ENCODE results near the gene MEGF8.

MEGF8 gene

DNA sequence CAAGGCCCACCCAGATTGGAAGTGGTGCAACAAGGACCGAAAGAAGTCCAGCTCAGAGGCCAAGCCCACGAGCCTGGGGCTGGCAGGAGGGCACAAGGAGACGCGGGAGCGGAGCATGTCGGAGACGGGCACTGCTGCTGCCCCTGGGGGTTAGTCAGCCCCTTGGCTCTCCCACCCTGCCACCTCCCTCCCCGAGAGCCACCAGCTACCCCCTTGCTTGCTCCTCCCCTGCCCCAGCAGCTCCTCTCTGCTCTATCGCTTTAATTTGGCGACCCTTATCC is 37.7 kb upstream of the MEGF8 start:
- no peak for DNase-seq

DNA sequence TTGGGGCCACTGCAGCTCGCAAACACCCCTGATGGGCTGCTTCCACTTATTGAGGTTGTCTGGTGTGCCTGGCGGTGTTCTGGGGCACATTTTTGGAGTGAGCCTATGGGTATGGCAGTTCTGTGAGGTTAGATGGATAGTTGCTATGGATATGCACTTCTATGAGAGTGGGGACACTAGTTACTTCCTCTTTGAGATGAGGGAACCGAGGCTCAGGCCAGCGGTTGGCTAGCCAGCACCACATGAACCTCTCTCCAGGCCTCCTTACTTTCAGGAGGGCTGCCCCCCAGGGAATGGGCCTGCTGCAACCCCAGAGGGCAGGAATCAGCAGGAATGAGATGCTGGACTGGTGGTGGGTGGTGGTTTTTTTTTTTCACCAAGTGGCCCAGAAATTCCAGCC is 37.0 kb upstream of the MEGF8 start:
- DNase-seq: no peak

DNA sequence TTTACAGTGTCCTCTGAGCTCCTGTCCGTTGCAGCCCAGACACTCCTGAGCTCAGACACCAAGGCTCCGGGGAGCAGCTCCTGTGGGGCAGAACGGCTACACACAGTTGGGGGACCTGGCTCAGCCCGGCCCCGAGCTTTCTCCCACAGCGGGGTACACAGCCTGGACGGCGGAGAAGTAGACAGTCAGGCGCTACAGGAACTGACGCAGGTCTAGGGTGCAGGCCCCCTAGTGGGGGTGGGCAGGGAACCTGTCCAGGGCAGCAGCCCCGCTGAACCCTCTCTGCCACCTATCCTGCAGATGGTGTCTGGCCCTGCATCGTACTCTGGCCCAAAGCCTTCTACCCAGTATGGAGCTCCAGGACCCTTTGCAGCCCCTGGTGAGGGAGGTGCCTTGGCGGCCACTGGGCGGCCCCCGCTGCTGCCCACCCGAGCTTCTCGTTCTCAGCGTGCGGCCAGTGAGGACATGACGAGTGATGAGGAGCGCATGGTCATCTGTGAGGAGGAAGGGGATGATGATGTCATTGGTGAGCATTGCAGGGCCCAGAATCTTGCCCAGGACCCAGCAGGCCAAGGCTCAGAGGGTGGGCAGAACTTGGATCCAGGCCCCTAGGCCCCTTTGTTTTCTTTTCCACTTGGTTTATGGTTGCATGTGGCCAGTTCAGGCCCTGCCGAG is 36.4 kb upstream of the MEGF8 start:
- no peak for DNase-seq

GRCh38 chr19:42289556-42290041 is 35.8 kb upstream of the MEGF8 start:
- DNase-seq: no peak

GRCh38 chr19:42290136-42290522 is 35.3 kb upstream of the MEGF8 start:
- no peak for DNase-seq

DNA sequence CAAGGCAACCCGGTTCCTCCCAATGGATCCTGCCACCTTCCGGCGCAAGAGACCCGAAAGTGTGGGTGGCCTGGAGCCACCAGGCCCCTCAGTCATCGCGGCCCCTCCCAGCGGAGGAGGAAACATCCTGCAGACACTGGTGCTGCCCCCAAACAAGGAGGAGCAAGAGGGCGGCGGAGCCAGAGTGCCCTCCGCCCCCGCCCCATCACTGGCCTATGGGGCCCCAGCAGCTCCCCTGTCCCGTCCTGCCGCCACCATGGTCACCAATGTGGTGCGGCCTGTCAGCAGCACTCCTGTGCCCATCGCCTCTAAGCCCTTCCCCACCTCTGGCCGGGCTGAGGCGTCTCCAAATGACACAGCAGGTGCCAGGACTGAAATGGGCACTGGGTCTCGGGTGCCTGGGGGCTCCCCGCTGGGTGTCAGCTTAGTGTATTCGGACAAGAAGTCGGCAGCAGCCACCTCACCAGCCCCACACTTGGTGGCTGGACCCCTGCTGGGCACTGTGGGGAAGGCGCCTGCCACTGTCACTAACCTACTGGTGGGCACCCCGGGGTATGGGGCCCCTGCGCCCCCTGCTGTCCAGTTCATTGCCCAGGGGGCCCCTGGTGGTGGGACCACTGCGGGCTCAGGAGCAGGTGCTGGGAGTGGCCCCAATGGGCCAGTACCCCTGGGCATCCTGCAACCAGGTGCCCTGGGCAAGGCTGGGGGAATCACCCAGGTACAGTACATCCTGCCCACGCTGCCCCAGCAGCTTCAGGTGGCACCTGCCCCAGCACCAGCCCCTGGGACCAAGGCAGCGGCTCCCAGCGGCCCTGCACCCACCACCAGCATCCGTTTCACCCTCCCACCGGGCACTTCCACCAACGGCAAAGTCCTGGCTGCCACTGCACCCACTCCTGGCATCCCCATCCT is 34.7 kb upstream of the MEGF8 start:
- peak; percentile 81 for DNase-seq

DNA sequence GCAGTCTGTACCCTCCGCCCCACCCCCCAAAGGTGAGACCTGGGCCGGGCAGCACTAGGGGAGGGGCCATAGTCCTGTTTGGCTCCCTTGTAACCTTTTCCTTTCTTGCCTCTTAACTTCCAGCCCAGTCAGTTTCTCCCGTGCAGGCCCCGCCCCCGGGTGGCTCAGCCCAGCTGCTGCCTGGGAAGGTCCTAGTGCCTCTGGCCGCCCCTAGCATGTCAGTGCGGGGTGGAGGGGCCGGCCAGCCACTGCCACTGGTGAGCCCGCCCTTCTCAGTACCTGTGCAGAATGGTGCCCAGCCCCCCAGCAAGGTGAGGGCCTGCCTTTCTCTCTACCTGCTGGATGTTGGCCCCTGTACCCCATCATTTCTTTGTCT is 34.0 kb upstream of the MEGF8 start:
- no peak for DNase-seq

GRCh38 chr19:42292042-42292960 is 33.1 kb upstream of the MEGF8 start:
- no peak for DNase-seq

DNA sequence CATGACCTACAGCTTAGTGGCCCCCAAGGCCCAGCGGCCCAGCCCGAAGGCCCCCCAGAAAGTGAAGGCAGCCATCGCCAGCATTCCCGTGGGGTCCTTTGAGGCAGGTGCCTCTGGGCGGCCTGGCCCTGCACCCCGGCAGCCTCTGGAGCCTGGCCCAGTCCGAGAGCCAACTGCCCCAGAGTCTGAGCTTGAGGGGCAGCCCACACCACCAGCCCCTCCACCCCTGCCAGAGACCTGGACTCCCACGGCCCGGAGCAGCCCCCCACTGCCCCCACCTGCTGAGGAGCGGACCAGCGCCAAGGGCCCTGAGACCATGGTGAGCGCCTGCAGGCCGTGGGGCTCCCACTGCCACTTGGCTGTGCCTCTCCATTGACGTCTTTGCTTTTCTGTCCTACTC is 32.5 kb upstream of the MEGF8 start:
- DNase-seq: no peak

GRCh38 chr19:42293540-42293939 is 31.9 kb upstream of the MEGF8 start:
- no peak for DNase-seq

DNA sequence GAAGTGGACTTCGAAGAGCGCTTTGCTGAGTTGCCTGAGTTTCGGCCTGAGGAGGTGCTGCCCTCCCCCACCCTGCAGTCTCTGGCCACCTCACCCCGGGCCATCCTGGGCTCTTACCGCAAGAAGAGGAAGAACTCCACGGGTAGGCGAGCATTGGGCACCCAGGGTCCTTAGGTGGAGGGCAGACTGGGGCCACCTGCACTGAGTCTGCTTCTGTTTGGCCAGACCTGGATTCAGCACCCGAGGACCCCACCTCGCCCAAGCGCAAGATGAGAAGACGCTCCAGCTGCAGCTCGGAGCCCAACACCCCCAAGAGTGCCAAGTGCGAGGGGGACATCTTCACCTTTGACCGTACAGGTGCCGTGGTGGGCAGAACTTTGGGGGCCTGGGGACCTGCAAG is 31.5 kb upstream of the MEGF8 start:
- DNase-seq: no peak

DNA sequence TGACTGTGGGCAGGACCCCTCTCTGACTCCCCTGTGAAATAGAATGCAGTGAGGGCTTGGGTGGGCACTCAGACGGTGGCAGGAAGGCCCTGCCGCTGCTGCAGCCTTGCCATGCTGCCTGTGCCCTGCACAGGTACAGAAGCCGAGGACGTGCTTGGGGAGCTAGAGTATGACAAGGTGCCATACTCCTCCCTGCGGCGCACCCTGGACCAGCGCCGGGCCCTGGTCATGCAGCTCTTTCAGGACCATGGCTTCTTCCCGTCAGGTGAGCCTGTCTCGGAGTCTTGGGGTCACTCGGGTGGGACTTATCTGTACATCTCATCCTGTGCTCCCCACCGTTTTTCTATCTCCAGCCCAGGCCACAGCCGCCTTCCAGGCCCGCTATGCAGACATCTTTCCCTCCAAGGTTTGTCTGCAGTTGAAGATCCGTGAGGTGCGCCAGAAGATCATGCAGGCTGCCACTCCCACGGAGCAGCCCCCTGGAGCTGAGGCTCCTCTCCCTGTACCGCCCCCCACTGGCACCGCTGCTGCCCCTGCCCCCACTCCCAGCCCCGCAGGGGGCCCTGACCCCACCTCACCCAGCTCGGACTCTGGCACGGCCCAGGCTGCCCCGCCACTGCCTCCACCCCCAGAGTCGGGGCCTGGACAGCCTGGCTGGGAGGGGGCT is 30.8 kb upstream of the MEGF8 start:
- no peak for DNase-seq

- no peak for DNase-seq
Measured at GRCh38 chr19:42295342-42295741, 30.1 kb upstream of the MEGF8 start.

DNA sequence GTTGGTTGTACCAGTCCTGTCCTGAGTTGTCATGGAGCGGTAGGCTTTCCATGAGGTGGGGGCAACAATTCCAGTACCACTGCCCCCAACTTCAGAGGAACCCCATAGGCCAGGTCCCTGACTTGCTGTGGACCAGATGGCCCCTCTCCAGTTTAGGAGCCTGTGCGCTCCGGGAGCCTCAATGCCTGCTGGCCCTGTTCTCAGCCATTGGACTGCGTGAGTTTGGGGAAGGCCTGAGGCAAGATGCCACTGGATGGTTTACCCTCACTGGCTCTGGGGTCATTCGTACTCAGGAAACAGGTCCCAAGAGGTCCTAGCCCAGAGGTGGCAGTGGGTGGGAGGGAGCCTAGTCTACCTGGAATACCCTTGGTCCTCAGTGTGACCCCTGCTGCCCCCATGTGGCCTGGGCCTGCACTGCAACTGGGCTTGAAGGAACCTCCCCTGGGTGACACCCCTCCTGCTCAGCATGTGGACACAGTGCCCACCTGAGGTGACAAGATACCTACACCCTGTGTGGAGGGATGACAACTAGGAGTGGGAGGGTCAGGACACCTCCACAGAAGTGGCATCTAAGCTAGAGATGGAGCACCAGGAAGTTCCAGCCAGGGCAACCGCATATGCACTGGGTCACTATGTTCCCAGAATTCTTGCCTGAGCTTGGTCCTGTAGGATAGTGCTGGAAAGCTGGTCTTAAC is 29.5 kb upstream of the MEGF8 start:
- no peak for DNase-seq

GRCh38 chr19:42297039-42297438 is 28.4 kb upstream of the MEGF8 start:
- no peak for DNase-seq

DNA sequence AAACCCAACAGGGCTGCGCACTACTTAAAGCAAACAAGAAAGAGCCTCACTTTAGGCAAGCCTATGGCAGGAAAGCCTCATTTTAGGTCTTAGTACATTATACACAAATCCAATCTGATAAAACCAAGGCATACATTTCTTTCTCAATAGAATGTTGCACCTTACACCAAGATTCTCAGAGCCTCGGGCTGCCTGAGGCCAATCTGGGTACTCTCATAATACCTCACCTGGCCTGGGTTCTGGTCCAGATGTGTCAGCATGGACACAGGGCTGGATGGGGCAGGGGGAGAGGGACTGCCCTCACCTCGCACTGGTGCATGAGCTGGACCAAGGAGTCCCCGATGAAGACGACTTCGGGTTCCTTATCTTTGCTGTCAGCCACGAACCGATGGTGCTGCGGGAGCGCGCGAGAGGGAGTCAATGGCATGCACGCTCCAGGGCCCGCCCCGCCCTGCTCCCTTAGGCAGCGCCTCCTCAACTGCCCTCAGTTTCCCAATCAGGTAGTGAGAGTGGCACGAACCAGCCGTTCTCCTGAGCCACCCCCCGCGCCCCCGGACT is 23.7 kb upstream of the MEGF8 start, which contains the start of gene PRR19:
Gene PRR19, plus strand, starts transcription at position 487 of the 558 bp plus-strand sequence. CDS start 7,453 bp downstream, outside the sequence.
- no peak for DNase-seq

- no peak for DNase-seq
Measured at GRCh38 chr19:42303101-42303464, 22.4 kb upstream of the MEGF8 start.

DNA sequence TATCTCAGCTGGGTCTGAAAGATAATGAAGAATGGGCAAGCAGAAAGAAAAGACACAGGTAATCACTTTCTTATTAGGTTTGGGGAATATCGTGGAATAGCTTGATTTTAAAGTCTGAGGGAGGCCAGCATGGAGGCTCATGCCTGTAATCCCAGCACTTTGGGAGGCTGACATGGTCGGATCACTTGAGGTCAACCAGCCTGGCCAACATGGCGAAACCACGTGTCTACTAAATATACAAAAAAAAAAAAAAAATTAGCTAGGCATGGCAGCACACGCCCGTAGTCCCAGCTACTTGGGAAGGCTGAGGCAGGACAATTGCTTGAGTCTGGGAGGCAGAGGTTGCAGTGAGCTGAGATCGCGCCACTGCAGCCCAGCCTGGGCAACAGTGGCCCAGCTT is 21.6 kb upstream of the MEGF8 start:
- DNase-seq: no peak

DNA sequence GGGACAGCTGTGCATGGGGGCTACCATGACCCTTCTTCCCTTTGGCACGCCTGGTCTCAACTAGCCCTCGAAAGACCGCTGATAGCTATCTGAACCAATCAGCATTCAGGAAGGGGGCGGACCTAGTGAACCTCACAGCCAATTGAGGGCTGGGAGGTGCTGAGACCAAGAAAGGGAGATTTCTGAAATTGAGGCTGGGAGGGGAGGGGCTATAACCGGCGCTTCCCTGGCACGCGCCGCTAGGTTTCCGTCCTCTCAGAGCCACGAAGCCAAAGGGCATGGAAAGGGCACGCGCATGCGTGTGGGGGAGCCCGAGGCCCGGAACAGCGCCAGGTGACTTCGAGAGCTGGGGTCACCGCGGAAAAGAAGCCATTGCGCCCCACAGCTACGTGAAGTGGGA is 18.8 kb upstream of the MEGF8 start:
- no peak for DNase-seq

DNA sequence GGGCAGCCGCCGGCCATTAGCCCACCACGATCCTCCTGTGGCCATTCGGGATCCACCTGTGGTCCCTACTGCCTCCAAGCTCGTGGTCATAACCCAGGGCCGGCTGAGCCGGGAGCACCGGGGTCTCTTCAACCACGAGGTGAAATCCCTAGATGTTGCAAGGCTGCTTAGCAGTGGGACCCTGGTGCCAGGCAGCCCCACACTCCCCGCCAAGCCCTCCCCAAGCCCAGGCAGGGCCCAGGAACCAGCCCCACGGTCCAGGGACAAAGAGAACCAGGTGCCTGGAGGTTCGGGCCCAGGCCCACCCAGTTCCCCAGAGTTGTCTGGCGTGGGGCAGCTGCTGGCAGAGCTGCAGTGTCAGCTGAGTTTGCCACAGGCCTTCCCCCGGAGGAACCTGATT is 15.7 kb upstream of the MEGF8 start:
- DNase-seq: no peak

DNA sequence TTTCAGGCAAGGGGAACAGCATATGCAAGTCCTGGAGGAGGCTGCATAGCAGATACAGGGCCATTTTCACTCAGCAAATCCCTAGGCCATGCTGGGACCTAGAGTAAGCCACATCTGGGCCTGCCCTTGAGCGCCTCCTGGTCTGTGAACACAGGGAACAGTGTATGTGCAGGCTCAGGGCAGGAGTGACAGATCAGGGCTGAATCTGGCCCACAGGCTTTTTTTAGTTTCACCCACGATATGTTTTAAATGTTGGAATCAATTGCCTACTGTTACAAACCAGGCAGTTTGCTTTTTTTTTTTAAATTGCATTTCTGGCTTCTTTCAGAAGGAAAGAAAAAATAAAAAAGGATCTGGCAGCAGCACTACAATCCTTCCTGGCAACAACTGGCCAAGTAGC is 13.8 kb upstream of the MEGF8 start:
- no peak for DNase-seq

GRCh38 chr19:42312370-42312769 is 13.1 kb upstream of the MEGF8 start:
- DNase-seq: no peak

Data from 8988T (cell line).